Kidney epithelial cell (primary cell): Measurements from ENCODE around the gene OSBP2. TPM values are rescaled to one million over a fixed set of nuclear protein-coding genes. Genes with fewer than 3 reads are reported as not detected.
"Not testable (repeated sequence)": the region's sequence is repeated elsewhere in the genome, so short reads cannot be mapped to it uniquely, and the experiment has no call there.

Source experiments
- DNase-seq: peaks from one replicate; pipeline ENCODE4 v3.0.0-alpha.2; 2010; ENCODE audit warnings: low read depth
- H3K27me3 ChIP-seq: 2 replicates; pipeline ENCODE4 v1.6.0; 2011; ENCODE audit warnings: low read length; ENCODE audit not compliant: control insufficient read depth, insufficient read depth
- H3K36me3 ChIP-seq: 2 replicates; pipeline ENCODE4 v1.5.1; 2011; ENCODE audit warnings: low read length; ENCODE audit not compliant: control insufficient read depth, insufficient read depth
- H3K4me3 ChIP-seq: 2 replicates; pipeline ENCODE4 v1.5.1; 2011; ENCODE audit warnings: low read depth, mild to moderate bottlenecking, control low read depth, low read length
- total RNA-seq: library from RNA; depleted of rRNA; stranded (reverse); fragments of >200 nt; gene quantifications from 2 replicates; pipeline ENCODE4 v1.2.3, GENCODE V29; 2015
- TF ChIP-seq, protein P1 (sequence below): IDR thresholded peaks from 2 replicates; pipeline ENCODE4 v1.5.1; 2011; ENCODE audit warnings: mild to moderate bottlenecking, moderate library complexity, low read length, control low read depth, inconsistent platforms; ENCODE audit not compliant: insufficient read depth, poor library complexity, severe bottlenecking

Gene OSBP2
- total RNA-seq, 1 donor from 2014 or later: 5.0 TPM

GRCh38 chr22:30702856-30703255 lies 8.2 kb downstream of the OSBP2 start:
- DNase-seq: no peak
- Histone ChIP-seq H3K27me3 (no peaks in the 10 kb centered on the region), H3K4me3 (no peak overlapping the region), H3K36me3 (no peaks in the 10 kb centered on the region)
- TF ChIP-seq, protein P1, sequence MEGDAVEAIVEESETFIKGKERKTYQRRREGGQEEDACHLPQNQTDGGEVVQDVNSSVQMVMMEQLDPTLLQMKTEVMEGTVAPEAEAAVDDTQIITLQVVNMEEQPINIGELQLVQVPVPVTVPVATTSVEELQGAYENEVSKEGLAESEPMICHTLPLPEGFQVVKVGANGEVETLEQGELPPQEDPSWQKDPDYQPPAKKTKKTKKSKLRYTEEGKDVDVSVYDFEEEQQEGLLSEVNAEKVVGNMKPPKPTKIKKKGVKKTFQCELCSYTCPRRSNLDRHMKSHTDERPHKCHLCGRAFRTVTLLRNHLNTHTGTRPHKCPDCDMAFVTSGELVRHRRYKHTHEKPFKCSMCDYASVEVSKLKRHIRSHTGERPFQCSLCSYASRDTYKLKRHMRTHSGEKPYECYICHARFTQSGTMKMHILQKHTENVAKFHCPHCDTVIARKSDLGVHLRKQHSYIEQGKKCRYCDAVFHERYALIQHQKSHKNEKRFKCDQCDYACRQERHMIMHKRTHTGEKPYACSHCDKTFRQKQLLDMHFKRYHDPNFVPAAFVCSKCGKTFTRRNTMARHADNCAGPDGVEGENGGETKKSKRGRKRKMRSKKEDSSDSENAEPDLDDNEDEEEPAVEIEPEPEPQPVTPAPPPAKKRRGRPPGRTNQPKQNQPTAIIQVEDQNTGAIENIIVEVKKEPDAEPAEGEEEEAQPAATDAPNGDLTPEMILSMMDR: no peak

DNA sequence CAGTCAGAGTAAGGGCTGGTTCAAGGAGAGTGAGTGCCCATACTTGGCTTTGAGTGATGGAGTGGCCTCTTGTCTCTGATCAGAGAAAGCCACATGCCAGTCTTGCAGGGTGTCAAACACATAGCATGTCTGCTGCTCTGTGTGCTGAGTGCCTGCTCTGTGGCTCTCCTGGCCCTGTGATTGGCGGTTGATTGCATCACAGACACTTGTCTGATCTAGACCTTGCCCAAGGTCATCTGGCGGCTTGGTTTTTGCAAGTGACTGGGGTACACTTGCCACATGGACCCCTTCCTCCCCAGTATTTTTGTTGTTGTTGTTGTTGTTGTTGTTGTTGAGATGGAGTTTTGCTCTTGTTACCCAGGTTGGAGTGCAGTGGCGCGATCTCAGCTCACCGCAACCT lies 10.3 kb downstream of the OSBP2 start:
- TF ChIP-seq, protein P1: no peak
- no peak for DNase-seq
- Histone ChIP-seq H3K36me3 (no peaks in the 10 kb centered on the region), H3K27me3 (no peaks in the 10 kb centered on the region), H3K4me3 (no peak overlapping the region)

GRCh38 chr22:30705710-30706651 lies 11.3 kb downstream of the OSBP2 start:
- H3K27me3 ChIP-seq: no peaks in the 10 kb centered on the region
- DNase-seq: no peak
- TF ChIP-seq, protein P1: no peak
- no peaks in the 10 kb centered on the region for H3K36me3 ChIP-seq
- no peak overlapping the region for H3K4me3 ChIP-seq

- not testable (repeated sequence) for H3K27me3 ChIP-seq, DNase-seq, H3K36me3 ChIP-seq, H3K4me3 ChIP-seq
These were observed 15.3 kb downstream of the OSBP2 start for GRCh38 chr22:30709980-30710379.

GRCh38 chr22:30712094-30712493 lies 17.4 kb downstream of the OSBP2 start:
- no peaks in the 10 kb centered on the region for H3K27me3 ChIP-seq
- DNase-seq: no peak
- no peak overlapping the region for H3K4me3 ChIP-seq
- H3K36me3 ChIP-seq: no peaks in the 10 kb centered on the region
- TF ChIP-seq, protein P1: no peak

DNA sequence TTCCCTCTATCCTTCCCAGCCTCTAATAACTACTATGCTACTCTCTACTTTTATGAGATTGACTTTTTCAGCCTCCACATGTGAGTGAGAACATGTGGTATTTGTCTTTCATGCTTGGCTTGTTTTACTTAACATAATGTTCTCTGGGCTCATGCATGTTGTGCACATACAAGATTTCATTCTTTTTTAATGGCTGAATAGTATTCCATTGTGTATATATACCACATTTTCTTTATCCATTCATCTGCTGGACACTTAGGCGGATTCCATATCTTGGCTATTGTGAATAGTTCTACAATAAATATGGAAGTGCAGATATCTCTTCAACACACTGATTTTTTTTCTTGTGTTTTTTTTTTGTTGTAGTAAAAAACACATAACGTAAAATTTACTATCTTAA lies 19.4 kb downstream of the OSBP2 start:
- DNase-seq: no peak
- no peaks in the 10 kb centered on the region for H3K36me3 ChIP-seq
- TF ChIP-seq, protein P1: no peak

More for the DNA sequence above, 19.4 kb downstream of the OSBP2 start:
- Histone ChIP-seq H3K27me3 (no peaks in the 10 kb centered on the region), H3K4me3 (no peak overlapping the region)
